ENCODE results near the gene RCAN2.
"Not testable (repeated sequence)": the region's sequence is repeated elsewhere in the genome, so short reads cannot be mapped to it uniquely, and the experiment has no call there.

Gene RCAN2

GRCh38 chr6:46381057-46381456, 110.2 kb downstream of the RCAN2 start:
- DNase-seq, result no peak

GRCh38 chr6:46380152-46380807, 111.0 kb downstream of the RCAN2 start:
- DNase-seq, result no peak

- no peak for DNase-seq
These were observed 112.3 kb downstream of the RCAN2 start for GRCh38 chr6:46378882-46379416.

GRCh38 chr6:46378161-46378881, 112.9 kb downstream of the RCAN2 start:
- no peak for DNase-seq

- DNase-seq, result no peak
These were observed 114.0 kb downstream of the RCAN2 start for GRCh38 chr6:46377209-46377608.

GRCh38 chr6:46376562-46377061, 114.6 kb downstream of the RCAN2 start:
- DNase-seq, result peak; percentile 51

- no peak for DNase-seq
These were observed 120.6 kb downstream of the RCAN2 start for GRCh38 chr6:46370622-46371021.

GRCh38 chr6:46368169-46368536, 123.1 kb downstream of the RCAN2 start:
- no peak for DNase-seq

- DNase-seq, result no peak
These were observed 123.7 kb downstream of the RCAN2 start for GRCh38 chr6:46367354-46368168.

- no peak for DNase-seq
These were observed 124.9 kb downstream of the RCAN2 start for GRCh38 chr6:46366190-46366900.

GRCh38 chr6:46357591-46357990, 133.7 kb downstream of the RCAN2 start:
- no peak for DNase-seq

GRCh38 chr6:46356543-46356942, 134.7 kb downstream of the RCAN2 start:
- no peak for DNase-seq

- no peak for DNase-seq
These were observed 137.7 kb downstream of the RCAN2 start for GRCh38 chr6:46353528-46353927.

- DNase-seq, result no peak
These were observed 138.5 kb downstream of the RCAN2 start for GRCh38 chr6:46352541-46353268.

GRCh38 chr6:46350714-46351113, 140.5 kb downstream of the RCAN2 start:
- no peak for DNase-seq

GRCh38 chr6:46347669-46348068, 143.6 kb downstream of the RCAN2 start:
- no peak for DNase-seq

- no peak for DNase-seq
These were observed 151.0 kb downstream of the RCAN2 start for GRCh38 chr6:46340246-46340645.

GRCh38 chr6:46338131-46338530, 153.1 kb downstream of the RCAN2 start:
- DNase-seq, result peak; percentile 55

- no peak for DNase-seq
These were observed 156.8 kb downstream of the RCAN2 start for GRCh38 chr6:46334442-46334841.

GRCh38 chr6:46333481-46333880, 157.8 kb downstream of the RCAN2 start:
- no peak for DNase-seq

GRCh38 chr6:46332448-46332847, 158.8 kb downstream of the RCAN2 start:
- not testable (repeated sequence) for DNase-seq

- no peak for DNase-seq
These were observed 159.8 kb downstream of the RCAN2 start for GRCh38 chr6:46331461-46331860.

Measured in hematopoietic multipotent progenitor cell treated with erythropoietin and hydrocortisone succinate and interleukin-3 and kit ligand, for 8 days (in vitro differentiated cells).